ENCODE results near the gene PDSS2. TPM values are rescaled to one million over a fixed set of nuclear protein-coding genes. Genes with fewer than 3 reads are reported as not detected.

PDSS2 gene
- total and polyA plus RNA-seq, 9 of the 15 experiments (the other 6 are each of a cell fraction or from before 2014, with no cell fraction given), result 5.8 to 21.1 (median 12.0) TPM

DNA sequence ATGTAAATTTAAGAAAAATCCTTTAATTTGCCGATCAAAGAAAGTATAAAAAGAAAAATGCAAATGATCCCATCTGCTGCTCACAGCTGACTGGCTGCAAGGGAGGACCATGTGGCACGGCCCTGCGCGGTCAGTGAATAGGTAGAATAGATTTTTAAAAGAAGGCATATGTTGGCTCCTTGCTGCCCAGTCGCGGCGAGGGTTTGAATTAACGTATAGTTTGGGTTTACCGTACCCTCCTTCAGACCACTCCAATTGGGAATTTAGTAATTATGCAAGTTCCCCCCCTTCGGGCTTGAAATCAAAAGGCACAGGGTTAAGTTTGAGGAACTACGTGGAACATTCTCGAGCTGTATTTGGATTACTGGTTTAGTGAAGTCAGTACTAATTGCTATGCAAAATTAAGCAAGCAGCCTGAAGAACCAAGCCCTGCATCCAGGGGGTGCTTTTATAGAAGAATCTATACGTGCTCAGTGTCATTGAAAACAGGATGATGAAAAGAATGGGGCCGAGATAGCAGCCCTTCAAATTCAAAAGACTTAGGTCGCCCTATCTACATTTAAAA lies 343.0 kb downstream of the PDSS2 start (continued):
- TF ChIP-seq, protein P1, sequence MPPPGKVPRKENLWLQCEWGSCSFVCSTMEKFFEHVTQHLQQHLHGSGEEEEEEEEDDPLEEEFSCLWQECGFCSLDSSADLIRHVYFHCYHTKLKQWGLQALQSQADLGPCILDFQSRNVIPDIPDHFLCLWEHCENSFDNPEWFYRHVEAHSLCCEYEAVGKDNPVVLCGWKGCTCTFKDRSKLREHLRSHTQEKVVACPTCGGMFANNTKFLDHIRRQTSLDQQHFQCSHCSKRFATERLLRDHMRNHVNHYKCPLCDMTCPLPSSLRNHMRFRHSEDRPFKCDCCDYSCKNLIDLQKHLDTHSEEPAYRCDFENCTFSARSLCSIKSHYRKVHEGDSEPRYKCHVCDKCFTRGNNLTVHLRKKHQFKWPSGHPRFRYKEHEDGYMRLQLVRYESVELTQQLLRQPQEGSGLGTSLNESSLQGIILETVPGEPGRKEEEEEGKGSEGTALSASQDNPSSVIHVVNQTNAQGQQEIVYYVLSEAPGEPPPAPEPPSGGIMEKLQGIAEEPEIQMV (tag; conservative IDR thresholded peaks at IDR 0.05; ENCODE audit: low read depth), result no peak
- TF ChIP-seq EP400 (IDR thresholded peaks at IDR 0.05) (peak; percentile 46), KLF16 (IDR thresholded peaks at IDR 0.05) (no peak)
- TF ChIP-seq, protein P2, sequence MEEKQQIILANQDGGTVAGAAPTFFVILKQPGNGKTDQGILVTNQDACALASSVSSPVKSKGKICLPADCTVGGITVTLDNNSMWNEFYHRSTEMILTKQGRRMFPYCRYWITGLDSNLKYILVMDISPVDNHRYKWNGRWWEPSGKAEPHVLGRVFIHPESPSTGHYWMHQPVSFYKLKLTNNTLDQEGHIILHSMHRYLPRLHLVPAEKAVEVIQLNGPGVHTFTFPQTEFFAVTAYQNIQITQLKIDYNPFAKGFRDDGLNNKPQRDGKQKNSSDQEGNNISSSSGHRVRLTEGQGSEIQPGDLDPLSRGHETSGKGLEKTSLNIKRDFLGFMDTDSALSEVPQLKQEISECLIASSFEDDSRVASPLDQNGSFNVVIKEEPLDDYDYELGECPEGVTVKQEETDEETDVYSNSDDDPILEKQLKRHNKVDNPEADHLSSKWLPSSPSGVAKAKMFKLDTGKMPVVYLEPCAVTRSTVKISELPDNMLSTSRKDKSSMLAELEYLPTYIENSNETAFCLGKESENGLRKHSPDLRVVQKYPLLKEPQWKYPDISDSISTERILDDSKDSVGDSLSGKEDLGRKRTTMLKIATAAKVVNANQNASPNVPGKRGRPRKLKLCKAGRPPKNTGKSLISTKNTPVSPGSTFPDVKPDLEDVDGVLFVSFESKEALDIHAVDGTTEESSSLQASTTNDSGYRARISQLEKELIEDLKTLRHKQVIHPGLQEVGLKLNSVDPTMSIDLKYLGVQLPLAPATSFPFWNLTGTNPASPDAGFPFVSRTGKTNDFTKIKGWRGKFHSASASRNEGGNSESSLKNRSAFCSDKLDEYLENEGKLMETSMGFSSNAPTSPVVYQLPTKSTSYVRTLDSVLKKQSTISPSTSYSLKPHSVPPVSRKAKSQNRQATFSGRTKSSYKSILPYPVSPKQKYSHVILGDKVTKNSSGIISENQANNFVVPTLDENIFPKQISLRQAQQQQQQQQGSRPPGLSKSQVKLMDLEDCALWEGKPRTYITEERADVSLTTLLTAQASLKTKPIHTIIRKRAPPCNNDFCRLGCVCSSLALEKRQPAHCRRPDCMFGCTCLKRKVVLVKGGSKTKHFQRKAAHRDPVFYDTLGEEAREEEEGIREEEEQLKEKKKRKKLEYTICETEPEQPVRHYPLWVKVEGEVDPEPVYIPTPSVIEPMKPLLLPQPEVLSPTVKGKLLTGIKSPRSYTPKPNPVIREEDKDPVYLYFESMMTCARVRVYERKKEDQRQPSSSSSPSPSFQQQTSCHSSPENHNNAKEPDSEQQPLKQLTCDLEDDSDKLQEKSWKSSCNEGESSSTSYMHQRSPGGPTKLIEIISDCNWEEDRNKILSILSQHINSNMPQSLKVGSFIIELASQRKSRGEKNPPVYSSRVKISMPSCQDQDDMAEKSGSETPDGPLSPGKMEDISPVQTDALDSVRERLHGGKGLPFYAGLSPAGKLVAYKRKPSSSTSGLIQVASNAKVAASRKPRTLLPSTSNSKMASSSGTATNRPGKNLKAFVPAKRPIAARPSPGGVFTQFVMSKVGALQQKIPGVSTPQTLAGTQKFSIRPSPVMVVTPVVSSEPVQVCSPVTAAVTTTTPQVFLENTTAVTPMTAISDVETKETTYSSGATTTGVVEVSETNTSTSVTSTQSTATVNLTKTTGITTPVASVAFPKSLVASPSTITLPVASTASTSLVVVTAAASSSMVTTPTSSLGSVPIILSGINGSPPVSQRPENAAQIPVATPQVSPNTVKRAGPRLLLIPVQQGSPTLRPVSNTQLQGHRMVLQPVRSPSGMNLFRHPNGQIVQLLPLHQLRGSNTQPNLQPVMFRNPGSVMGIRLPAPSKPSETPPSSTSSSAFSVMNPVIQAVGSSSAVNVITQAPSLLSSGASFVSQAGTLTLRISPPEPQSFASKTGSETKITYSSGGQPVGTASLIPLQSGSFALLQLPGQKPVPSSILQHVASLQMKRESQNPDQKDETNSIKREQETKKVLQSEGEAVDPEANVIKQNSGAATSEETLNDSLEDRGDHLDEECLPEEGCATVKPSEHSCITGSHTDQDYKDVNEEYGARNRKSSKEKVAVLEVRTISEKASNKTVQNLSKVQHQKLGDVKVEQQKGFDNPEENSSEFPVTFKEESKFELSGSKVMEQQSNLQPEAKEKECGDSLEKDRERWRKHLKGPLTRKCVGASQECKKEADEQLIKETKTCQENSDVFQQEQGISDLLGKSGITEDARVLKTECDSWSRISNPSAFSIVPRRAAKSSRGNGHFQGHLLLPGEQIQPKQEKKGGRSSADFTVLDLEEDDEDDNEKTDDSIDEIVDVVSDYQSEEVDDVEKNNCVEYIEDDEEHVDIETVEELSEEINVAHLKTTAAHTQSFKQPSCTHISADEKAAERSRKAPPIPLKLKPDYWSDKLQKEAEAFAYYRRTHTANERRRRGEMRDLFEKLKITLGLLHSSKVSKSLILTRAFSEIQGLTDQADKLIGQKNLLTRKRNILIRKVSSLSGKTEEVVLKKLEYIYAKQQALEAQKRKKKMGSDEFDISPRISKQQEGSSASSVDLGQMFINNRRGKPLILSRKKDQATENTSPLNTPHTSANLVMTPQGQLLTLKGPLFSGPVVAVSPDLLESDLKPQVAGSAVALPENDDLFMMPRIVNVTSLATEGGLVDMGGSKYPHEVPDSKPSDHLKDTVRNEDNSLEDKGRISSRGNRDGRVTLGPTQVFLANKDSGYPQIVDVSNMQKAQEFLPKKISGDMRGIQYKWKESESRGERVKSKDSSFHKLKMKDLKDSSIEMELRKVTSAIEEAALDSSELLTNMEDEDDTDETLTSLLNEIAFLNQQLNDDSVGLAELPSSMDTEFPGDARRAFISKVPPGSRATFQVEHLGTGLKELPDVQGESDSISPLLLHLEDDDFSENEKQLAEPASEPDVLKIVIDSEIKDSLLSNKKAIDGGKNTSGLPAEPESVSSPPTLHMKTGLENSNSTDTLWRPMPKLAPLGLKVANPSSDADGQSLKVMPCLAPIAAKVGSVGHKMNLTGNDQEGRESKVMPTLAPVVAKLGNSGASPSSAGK (IDR thresholded peaks at IDR 0.05), result peak; percentile 40; the same call in 1 of the 2 replicates
